ENCODE data around the gene MFF.
"Not testable (repeated sequence)": the region's sequence is repeated elsewhere in the genome, so short reads cannot be mapped to it uniquely, and the experiment has no call there.

The MFF gene

GRCh38 chr2:227378371-227378782, 53.3 kb downstream of the MFF start:
- no peak for DNase-seq

GRCh38 chr2:227379095-227379494, 54.0 kb downstream of the MFF start, which contains the start of gene TM4SF20:
TSS of gene TM4SF20 (minus strand) at chr2:227379306. CDS start at chr2:227379268, 38 bp downstream.
- no peak for DNase-seq

- not testable (repeated sequence) for DNase-seq
Observed at GRCh38 chr2:227382241-227382835, 57.3 kb downstream of the MFF start.

- DNase-seq: no peak
Observed at GRCh38 chr2:227383686-227384085, 58.6 kb downstream of the MFF start.

GRCh38 chr2:227386630-227387029, 61.6 kb downstream of the MFF start:
- DNase-seq: no peak

- DNase-seq: not testable (repeated sequence)
Observed at GRCh38 chr2:227387583-227387982, 62.5 kb downstream of the MFF start, which contains the start of gene SCYGR1. TSS of gene SCYGR1 (minus strand) at chr2:227387949. CDS start at chr2:227387949, 0 bp downstream.

- no peak for DNase-seq
Observed at GRCh38 chr2:227388537-227389011, 63.5 kb downstream of the MFF start.

- no peak for DNase-seq
Observed at GRCh38 chr2:227389231-227389630, 64.2 kb downstream of the MFF start.

GRCh38 chr2:227389661-227390060, 64.6 kb downstream of the MFF start:
- no peak for DNase-seq

- no peak for DNase-seq
Observed at GRCh38 chr2:227390468-227391256, 65.6 kb downstream of the MFF start.

- no peak for DNase-seq
Observed at GRCh38 chr2:227394401-227394800, 69.3 kb downstream of the MFF start.

GRCh38 chr2:227395556-227395955, 70.5 kb downstream of the MFF start:
- no peak for DNase-seq

GRCh38 chr2:227397562-227397961, 72.5 kb downstream of the MFF start:
- DNase-seq: no peak

GRCh38 chr2:227398684-227399670, 73.9 kb downstream of the MFF start:
- no peak for DNase-seq

GRCh38 chr2:227401550-227401949, 76.5 kb downstream of the MFF start:
- no peak for DNase-seq

- DNase-seq: no peak
Observed at GRCh38 chr2:227402321-227402720, 77.3 kb downstream of the MFF start.

- no peak for DNase-seq
Observed at GRCh38 chr2:227402959-227403358, 77.9 kb downstream of the MFF start.

GRCh38 chr2:227404585-227405271, 79.7 kb downstream of the MFF start:
- DNase-seq: no peak

- DNase-seq: peak; percentile 90
Observed at GRCh38 chr2:227406177-227407031, 81.4 kb downstream of the MFF start.
